OCI-LY7 (cell line): ENCODE measurements around the gene ZBTB40. TPM values are rescaled to one million over a fixed set of nuclear protein-coding genes. Genes with fewer than 3 reads are reported as not detected.

Experiments
- BruUV-seq: library from RNA; stranded (reverse); fragments of 400-500 nt; replicated peaks from 2 replicates; lab custom pipeline; 2021; lab: Mats Ljungman, UMichigan
- CTCF ChIA-PET: fragments of 300-600 bp; sonication (Branson Sonifier 250); formaldehyde crosslinking; loops from one replicate; lab custom pipeline; 2022; ENCODE audit warnings: antibody characterized with exemption; ENCODE audit not compliant: unreplicated experiment; lab: Charles Lee
- POLR2A ChIA-PET: fragments of 300-600 bp; sonication (Branson Sonifier 250); formaldehyde crosslinking; loops from one replicate; lab custom pipeline; 2022; ENCODE audit warnings: antibody characterized with exemption; lab: Charles Lee
- DNase-seq: peaks from one replicate; pipeline ENCODE4 v3.0.0-alpha.2; 2015; ENCODE audit warnings: low spot score
- H2AFZ ChIP-seq: fragments of 200-600 bp; sonication (generic), shearing (Covaris generic); 2 replicates; pipeline ENCODE4 v1.6.1; 2014; ENCODE audit warnings: mild to moderate bottlenecking, antibody characterized with exemption, low read length, moderate library complexity
- H3K27ac ChIP-seq: fragments of 200-600 bp; sonication (generic); 2 replicates; pipeline ENCODE4 v1.5.1; 2014; ENCODE audit warnings: mixed run types, low read depth, mild to moderate bottlenecking, moderate library complexity, low read length, inconsistent platforms; ENCODE audit not compliant: poor library complexity, severe bottlenecking
- H3K36me3 ChIP-seq: fragments of 200-600 bp; sonication (generic); 2 replicates; pipeline ENCODE4 v1.6.1; 2014; ENCODE audit warnings: mild to moderate bottlenecking, antibody characterized with exemption, low read length, moderate library complexity, mixed read lengths; ENCODE audit not compliant: insufficient read depth
- H3K4me1 ChIP-seq: fragments of 200-600 bp; sonication (generic); 2 replicates; pipeline ENCODE4 v1.5.1; 2014; ENCODE audit warnings: mild to moderate bottlenecking, low read length; ENCODE audit not compliant: insufficient read depth, poor library complexity, severe bottlenecking
- H3K4me2 ChIP-seq: fragments of 200-600 bp; sonication (generic); 2 replicates; pipeline ENCODE4 v1.6.1; 2014; ENCODE audit warnings: mild to moderate bottlenecking, low read length
- H3K4me3 ChIP-seq: fragments of 200-600 bp; sonication (generic); 2 replicates; pipeline ENCODE4 v1.5.1; 2014; ENCODE audit warnings: mild to moderate bottlenecking, low read depth, low read length; ENCODE audit not compliant: poor library complexity, severe bottlenecking
- H3K79me2 ChIP-seq: fragments of 200-600 bp; sonication (generic); 2 replicates; pipeline ENCODE4 v1.6.1; 2016; ENCODE audit warnings: low read depth, mild to moderate bottlenecking, low read length, moderate library complexity, mixed read lengths; ENCODE audit not compliant: insufficient read depth
- H3K9me2 ChIP-seq: fragments of 200-600 bp; sonication (generic); 2 replicates; pipeline ENCODE4 v1.6.1; 2016; ENCODE audit warnings: mild to moderate bottlenecking, low read length, mixed read lengths; ENCODE audit not compliant: insufficient read depth
- H3K9me3 ChIP-seq: fragments of 200-600 bp; sonication (generic); 2 replicates; pipeline ENCODE4 v1.6.1; 2014; ENCODE audit warnings: mild to moderate bottlenecking, mixed run types, low read length, mixed read lengths
- H4K20me1 ChIP-seq: fragments of 200-600 bp; sonication (generic); 2 replicates; pipeline ENCODE4 v1.6.1; 2014; ENCODE audit warnings: mild to moderate bottlenecking, antibody characterized with exemption, low read length, moderate library complexity, mixed read lengths; ENCODE audit not compliant: insufficient read depth
- CTCF ChIP-seq: fragments of 200-600 bp; sonication (generic); conservative IDR thresholded peaks from 2 replicates; pipeline ENCODE4 v1.5.1; 2014; ENCODE audit warnings: mild to moderate bottlenecking, antibody characterized with exemption, low read length, moderate library complexity, mixed read lengths
- EZH2phosphoT487 ChIP-seq: fragments of 200-600 bp; sonication (generic); IDR thresholded peaks from 2 replicates; pipeline ENCODE4 v1.6.1; 2018; ENCODE audit warnings: low read depth, borderline replicate concordance, mild to moderate bottlenecking, mixed run types, antibody characterized with exemption, low read length, moderate library complexity, mixed read lengths
- intact Hi-C: fragments of 100-400 bp; cut with micrococcal nuclease; formaldehyde crosslinking; loops from one replicate; pipeline ENCODE4 v1.10.0; 2022; ENCODE audit not compliant: unreplicated experiment
- total RNA-seq, 2 experiments: library from RNA; depleted of rRNA in 1 of 2; stranded (reverse); fragments of >200 nt in 1 of 2; shearing (Covaris generic) in 1 of 2; gene quantifications; 2 replicates each; pipeline ENCODE4 v1.2.3, GENCODE V29; 2014 to 2022

Gene ZBTB40
- total RNA-seq, 2 experiments from 2014 or later: 16.6 to 17.3 TPM

- H3K79me2 ChIP-seq: no peaks in the 10 kb centered on the region
- no peaks in the 10 kb centered on the region for H3K36me3 ChIP-seq
- no peaks in the 10 kb centered on the region for H3K4me1 ChIP-seq
- BruUV-seq: no TSS peak
- DNase-seq: no peak
- ChIA-PET CTCF (no interaction called here), POLR2A (no interaction called here)
- no peaks in the 10 kb centered on the region for H4K20me1 ChIP-seq
- intact Hi-C loops: no loop called here
- no peak overlapping the region for H3K4me3 ChIP-seq
- no peak overlapping the region for H2AFZ ChIP-seq
- H3K9me3 ChIP-seq: no peaks in the 10 kb centered on the region
- no peak overlapping the region for H3K4me2 ChIP-seq
- H3K9me2 ChIP-seq: no peaks in the 10 kb centered on the region
- TF ChIP-seq CTCF: no peak
- no peak for TF ChIP-seq EZH2phosphoT487
- no peak overlapping the region for H3K27ac ChIP-seq
Observed at GRCh38 chr1:22555371-22555656, 103.7 kb downstream of the ZBTB40 start.

GRCh38 chr1:22556391-22557104 is 104.9 kb downstream of the ZBTB40 start:
- no peak overlapping the region for H3K4me3 ChIP-seq
- no peak overlapping the region for H2AFZ ChIP-seq
- H3K27ac ChIP-seq: no peak overlapping the region
- BruUV-seq: no TSS peak
- no peak for TF ChIP-seq CTCF
- no peak for TF ChIP-seq EZH2phosphoT487
- POLR2A ChIA-PET: interaction anchor here (0.6 kb wide), 1 partner anchor 25 kb away, joined by 3 read pairs; no protein-coding TSS in a partner anchor
- H3K9me3 ChIP-seq: no peaks in the 10 kb centered on the region
- H3K36me3 ChIP-seq: no peaks in the 10 kb centered on the region
- H3K4me1 ChIP-seq: no peaks in the 10 kb centered on the region
- H3K79me2 ChIP-seq: no peaks in the 10 kb centered on the region
- no peaks in the 10 kb centered on the region for H3K9me2 ChIP-seq
- H3K4me2 ChIP-seq: no peak overlapping the region
- DNase-seq: no peak
- CTCF ChIA-PET: no interaction called here
- no peaks in the 10 kb centered on the region for H4K20me1 ChIP-seq
- intact Hi-C loops: no loop called here

- ChIA-PET CTCF (no interaction called here), POLR2A (no interaction called here)
- DNase-seq: no peak
- Histone ChIP-seq H3K4me1 (no peaks in the 10 kb centered on the region), H3K9me2 (no peaks in the 10 kb centered on the region), H2AFZ (no peak overlapping the region), H3K9me3 (no peaks in the 10 kb centered on the region), H4K20me1 (no peaks in the 10 kb centered on the region), H3K79me2 (no peaks in the 10 kb centered on the region), H3K4me2 (no peak overlapping the region), H3K27ac (no peak overlapping the region), H3K36me3 (no peaks in the 10 kb centered on the region), H3K4me3 (no peak overlapping the region)
- BruUV-seq: no TSS peak
- intact Hi-C loops: no loop called here
- TF ChIP-seq CTCF (no peak), EZH2phosphoT487 (no peak)
Observed at GRCh38 chr1:22557341-22557950, 105.8 kb downstream of the ZBTB40 start.
